Measurements from ENCODE around the gene PLXNA4.

The PLXNA4 gene

GRCh38 chr7:132475669-132476116 lies 100.6 kb downstream of the PLXNA4 start:
- Histone ChIP-seq H3K27me3 (ENCODE audit: insufficient read depth, poor library complexity, severe bottlenecking) (peaks cover 3% of the 10 kb centered on the region), H3K4me3 (replicated peaks; ENCODE audit: insufficient read depth, low read length) (no peak overlapping the region)

GRCh38 chr7:132475037-132475668 lies 101.1 kb downstream of the PLXNA4 start:
- Histone ChIP-seq H3K27ac (replicated peaks) (no peak overlapping the region), H3K27me3 (ENCODE audit: insufficient read depth, poor library complexity, severe bottlenecking) (peaks cover 3% of the 10 kb centered on the region), H3K4me3 (replicated peaks; ENCODE audit: insufficient read depth, low read length) (no peak overlapping the region)
- TF ChIP-seq POLR2AphosphoS5 (IDR thresholded peaks at IDR 0.05; ENCODE audit: low read depth) = no peak
- no peak for TF ChIP-seq SPI1 (IDR thresholded peaks at IDR 0.05; ENCODE audit: borderline replicate concordance, low read depth)
- no peak for TF ChIP-seq GABPA (IDR thresholded peaks at IDR 0.05; ENCODE audit: low read depth)
- TF ChIP-seq REST (IDR thresholded peaks at IDR 0.05; ENCODE audit: insufficient replicate concordance, low read depth) = no peak
- no peak for TF ChIP-seq CTCF (IDR thresholded peaks at IDR 0.05; ENCODE audit: insufficient read depth, low read length)
- no peak for DNase-seq (ENCODE audit: low read depth in 1 of 2, low spot score in 1 of 2)

More at GRCh38 chr7:132475669-132476116, 100.6 kb downstream of the PLXNA4 start:
- no peak for TF ChIP-seq REST (IDR thresholded peaks at IDR 0.05; ENCODE audit: insufficient replicate concordance, low read depth)
- TF ChIP-seq POLR2AphosphoS5 (IDR thresholded peaks at IDR 0.05; ENCODE audit: low read depth) = no peak
- no peak for TF ChIP-seq SPI1 (IDR thresholded peaks at IDR 0.05; ENCODE audit: borderline replicate concordance, low read depth)
- no peak for TF ChIP-seq GABPA (IDR thresholded peaks at IDR 0.05; ENCODE audit: low read depth)
- TF ChIP-seq CTCF (IDR thresholded peaks at IDR 0.05; ENCODE audit: insufficient read depth, low read length) = no peak
- no peak overlapping the region for H3K27ac ChIP-seq (replicated peaks)
- DNase-seq (ENCODE audit: low read depth in 1 of 2, low spot score in 1 of 2) = no peak

DNA sequence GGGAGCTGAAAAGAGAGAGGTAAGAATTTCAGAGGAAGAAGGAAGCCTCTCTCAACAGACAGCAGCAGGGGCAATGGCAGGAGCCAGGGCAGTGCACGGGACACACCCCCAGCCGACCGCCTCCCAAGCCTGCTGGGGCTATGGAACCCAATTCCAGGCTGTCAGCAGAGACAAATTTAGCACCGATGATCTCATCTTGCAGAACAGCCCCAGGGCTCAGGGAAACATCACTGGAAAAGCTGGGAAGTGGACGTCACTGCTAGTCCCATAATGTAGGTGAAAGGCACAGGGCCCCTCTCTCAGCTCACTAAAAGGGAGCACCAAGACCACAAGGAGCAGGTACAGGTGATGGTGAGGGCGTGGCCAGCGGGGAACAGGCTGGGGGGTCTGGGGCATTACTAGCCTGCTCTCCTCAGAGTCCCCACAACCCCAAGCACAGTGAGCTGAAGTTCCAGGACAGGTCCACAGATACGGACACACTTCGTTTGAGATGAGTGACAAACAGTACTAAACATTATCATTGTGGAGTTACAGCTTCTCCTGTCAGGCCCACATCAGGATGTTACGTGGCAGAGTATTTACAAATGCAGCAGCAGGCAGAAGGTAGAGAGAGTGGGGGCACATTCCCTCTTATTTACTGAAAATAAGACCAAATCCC lies 103.7 kb downstream of the PLXNA4 start:
- no peak overlapping the region for H3K27ac ChIP-seq (replicated peaks)
- TF ChIP-seq POLR2AphosphoS5 (IDR thresholded peaks at IDR 0.05; ENCODE audit: low read depth) = no peak

DNA sequence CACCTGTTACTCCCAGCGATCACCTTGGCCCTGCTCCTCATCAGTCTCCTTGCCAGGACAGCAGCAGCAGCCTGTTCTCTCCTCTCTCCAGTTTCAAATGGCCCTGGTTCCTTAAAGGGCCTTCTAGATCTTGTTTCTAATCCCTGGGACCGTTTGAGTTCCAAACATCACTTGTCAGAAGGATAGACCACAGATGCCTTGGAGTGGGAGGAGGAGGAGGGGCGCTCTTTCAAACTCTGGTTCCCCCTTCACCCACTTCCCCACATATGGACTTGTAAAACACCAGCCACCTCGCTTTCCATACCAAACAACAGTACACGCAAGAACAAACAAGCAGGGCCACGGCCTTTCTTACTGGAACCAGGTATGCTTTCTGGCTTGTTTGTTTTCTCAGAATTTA lies 104.8 kb downstream of the PLXNA4 start:
- Histone ChIP-seq H3K27ac (replicated peaks) (no peak overlapping the region), H3K27me3 (ENCODE audit: insufficient read depth, poor library complexity, severe bottlenecking) (peaks cover 3% of the 10 kb centered on the region), H3K4me3 (replicated peaks; ENCODE audit: insufficient read depth, low read length) (no peak overlapping the region)
- TF ChIP-seq SPI1 (IDR thresholded peaks at IDR 0.05; ENCODE audit: borderline replicate concordance, low read depth) = no peak
- DNase-seq (ENCODE audit: low read depth in 1 of 2, low spot score in 1 of 2) = no peak

More for the DNA sequence above, 103.7 kb downstream of the PLXNA4 start:
- Histone ChIP-seq H3K27me3 (ENCODE audit: insufficient read depth, poor library complexity, severe bottlenecking) (peaks cover 3% of the 10 kb centered on the region), H3K4me3 (replicated peaks; ENCODE audit: insufficient read depth, low read length) (no peak overlapping the region)
- DNase-seq (ENCODE audit: low read depth in 1 of 2, low spot score in 1 of 2) = no peak
